SKM-1 (cell line): ENCODE results near the gene CDH23.

Source experiments
- DNase-seq: peaks from one replicate; lab custom pipeline; 2025; ENCODE audit not compliant: unreplicated experiment; lab: John Stamatoyannopoulos, UW

CDH23 gene

DNA sequence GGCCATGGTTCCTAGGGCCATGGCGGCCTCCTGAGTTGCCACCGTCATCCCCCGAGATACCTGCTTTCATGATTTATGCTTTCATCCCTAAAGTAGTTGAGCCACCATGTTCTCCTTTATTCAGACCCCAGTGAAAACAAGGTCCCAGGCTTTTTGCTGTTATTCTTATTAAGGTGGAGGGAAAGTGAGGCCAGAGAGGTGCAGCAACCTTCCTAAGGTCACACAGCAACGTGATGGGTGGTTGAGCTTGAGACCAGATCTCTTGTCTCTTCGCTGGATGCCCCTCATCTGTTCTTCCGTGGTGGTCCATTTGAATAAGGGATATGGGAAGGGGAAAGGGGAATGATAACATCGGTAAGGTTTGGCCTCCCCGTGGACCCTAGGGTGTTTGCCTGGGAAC is 180.6 kb downstream of the CDH23 start:
- no peak for DNase-seq

DNA sequence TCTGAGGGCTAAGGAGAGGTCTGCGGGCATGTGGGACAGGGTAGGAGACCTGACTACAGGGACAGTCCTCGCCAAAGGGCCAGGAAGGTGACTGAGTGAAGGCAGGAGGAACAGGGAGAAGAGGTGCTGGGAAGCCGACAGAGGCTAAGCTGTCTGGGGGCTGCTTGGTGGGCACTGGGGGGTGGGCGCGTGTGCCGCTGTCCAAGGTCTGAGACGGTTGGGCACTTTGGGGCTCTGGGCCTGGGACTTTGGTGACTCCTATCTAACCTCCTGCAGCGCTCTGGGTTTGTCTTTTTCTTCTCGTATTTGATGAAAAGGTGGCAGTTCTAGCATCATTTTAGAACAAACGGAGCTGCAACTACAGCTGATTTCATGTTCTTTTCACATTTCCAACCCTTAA is 181.3 kb downstream of the CDH23 start:
- no peak for DNase-seq

DNA sequence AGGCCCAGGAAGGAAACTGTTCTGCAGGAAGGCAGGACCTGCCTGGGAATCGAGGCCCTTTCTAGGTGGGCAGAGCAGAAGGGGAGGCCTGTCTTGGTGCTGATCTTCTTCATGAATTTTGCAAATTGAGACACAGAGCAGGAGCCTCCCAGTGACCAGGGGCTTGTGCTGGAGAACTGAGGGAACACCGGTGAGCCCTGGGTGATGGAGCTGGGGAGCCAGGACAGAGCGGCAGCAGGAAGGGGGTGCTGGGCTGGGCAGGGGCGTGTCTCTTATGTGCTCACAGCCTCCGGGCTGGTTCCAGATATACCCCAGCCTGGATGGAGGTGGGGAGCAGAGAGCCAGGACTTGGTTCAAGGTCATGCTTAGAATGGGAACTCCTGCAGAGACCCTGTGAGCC is 182.9 kb downstream of the CDH23 start:
- DNase-seq: no peak

DNA sequence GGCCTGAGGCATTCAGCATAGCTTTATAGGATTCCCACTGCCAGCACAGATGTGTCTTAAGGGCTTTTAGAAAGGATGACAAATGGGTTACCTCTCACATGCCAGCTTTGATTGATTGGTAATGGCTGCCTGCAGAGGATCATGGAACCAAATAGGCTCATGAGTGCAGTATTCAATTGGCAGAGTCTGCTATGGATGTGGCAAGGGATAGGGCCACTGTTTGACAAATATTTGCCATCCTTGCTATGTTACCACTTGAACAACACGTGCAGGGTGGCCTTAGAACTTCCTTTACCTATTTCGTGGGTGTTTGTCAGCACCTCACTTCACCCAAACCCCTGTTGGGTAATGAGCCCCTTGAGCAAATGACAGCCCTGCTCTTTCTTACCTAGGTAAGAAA is 183.7 kb downstream of the CDH23 start:
- DNase-seq: no peak

DNA sequence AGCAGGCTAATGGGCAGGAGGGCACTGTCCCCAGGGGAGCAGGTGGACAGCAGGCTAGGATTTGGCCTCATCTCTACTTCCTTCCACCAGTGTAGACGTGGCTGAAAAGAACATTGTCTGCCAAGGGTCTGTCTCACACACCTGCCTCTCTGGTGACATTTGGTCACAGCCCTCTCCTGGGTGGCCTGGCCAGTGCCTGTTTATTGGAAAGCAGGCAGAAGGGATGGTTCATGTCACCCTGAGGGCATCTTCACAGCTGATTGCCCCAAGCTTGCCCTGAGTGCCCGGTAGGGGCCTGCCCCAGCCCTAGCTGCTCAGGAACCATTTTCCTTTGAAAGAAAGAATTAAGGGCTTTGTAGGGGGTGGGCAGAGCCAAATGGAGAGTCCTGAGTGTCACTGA is 184.2 kb downstream of the CDH23 start:
- DNase-seq: no peak

DNA sequence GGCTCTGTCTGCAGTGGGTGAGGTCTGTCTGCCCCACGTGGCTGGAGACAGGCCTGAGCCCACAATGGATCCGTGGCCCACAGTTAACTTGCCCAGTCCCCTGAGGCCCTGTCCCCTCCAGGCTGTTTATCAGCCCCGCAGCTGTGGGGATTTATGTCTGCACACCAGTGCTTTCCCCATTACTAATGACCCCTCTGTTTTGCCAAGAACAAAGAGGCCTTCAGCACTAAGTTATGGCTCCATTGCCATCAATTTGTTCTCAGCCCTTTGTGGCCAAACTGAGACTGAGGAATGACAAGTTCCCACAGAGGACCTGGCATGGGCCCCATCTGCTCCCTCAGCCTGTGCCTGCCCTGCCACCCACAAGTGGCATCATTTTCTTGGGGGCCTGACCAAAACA is 184.7 kb downstream of the CDH23 start:
- no peak for DNase-seq

DNA sequence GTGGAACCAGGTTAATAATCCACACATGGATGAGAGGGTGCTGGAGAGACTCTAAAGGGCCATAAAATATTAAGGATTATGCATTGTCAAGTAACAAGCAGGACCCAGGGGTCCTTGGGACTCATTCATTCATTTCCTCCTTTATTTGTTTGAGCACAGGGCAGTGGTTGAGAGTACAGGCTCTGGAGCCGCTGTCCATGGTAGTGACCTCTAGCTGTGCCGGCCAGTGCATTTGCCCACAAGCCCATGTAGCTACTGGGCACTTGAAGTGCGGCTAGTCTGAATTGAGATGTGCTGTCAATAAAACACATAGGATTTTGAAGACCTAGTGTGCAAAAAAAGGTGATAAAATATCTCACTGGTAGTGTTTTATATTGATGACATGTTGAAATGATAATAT is 185.3 kb downstream of the CDH23 start:
- no peak for DNase-seq

DNA sequence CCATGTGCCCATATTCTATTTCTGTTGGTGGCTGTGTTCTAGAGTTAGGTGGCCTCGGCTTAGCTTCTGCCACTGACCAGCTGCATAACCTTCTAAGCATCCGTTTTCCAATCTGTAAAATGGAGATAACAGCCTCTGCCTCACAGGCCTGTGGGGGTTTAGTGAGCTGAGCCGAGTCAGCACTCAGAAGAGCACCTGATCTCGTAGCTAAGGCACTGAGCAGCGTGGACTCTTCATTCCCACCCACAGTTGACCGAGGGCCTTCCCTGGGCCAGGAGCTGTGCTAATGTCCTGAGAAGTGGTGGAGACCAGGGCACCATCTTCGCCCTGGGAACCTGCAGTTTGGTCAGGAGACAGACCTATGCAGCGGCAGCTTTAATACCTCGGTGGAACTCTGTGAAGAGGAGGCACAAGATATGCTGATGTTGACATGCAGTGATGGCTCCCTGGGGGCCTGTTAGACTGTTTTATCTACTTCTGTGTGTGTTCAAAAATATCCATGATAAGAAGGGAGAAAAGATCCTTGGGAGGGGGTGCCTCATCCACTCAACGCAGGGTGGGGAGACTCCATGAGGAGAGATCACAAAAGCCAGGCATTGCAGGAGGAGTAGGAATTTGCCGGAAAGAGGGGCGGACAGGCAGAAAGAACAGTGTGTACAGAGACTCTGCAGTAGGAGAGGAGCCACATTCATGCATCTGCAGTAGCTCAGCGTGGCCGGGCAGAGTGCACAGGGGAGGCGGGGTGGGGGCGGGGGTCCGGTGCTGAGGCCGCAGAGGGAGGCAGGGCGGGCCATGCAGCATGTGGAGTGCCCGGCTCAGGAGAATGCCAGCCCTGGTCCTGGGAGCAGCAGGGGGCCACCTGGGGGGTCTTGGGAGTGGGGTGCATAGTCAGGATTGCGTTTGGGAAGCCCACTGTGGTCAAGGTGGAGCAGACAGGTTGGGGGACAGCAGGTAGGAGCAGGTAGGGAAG is 186.1 kb downstream of the CDH23 start:
- DNase-seq: no peak

DNA sequence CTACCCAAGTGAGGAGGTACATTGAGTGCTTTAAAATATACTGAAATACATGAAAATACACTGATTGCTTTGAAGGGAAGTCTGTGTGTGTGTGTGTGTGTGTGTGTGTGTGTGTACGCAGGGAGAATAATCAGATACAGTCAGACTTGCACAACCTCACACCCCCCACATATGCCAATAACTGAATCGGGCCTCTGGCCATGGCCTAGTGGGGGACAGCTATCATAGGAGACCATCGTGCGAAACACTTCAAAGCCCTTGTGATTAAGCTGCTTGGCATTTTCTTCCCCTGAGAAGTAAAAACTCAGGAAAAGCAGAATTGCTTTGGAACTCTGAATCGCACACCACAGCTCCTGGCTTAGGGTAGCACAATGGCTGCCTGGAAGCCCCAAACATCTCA is 187.7 kb downstream of the CDH23 start:
- no peak for DNase-seq

DNA sequence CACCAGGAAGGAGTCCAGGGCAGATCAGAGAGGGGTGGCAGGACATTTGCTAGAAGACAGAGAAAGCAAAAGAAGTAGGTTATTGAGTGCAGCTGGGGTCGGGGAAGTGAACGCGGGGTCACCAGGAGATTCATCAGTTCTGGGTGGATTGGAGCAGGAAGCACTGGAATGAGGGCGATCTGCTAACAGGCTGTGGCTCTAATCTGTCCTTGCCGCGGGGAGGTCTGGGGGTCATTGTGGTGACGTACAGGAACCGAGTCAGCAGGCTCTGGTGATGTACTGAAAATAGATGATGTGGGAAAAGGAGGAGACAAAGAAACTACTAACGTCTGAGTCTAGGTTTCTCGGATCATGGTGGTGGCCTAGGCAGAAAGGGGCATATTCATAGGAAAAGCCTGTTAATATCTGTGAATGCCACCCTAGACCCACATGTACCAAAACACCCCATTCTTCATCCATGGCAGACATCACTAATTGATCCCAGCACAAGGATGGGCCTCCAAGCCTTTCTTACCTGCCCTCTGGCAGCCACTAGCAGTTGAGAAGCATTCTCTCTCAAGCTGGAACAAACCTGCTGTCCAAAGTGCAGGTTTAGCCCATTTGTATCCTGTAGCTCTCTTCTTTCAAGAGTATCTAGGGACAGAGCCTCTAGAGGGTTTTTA is 188.3 kb downstream of the CDH23 start:
- no peak for DNase-seq

DNA sequence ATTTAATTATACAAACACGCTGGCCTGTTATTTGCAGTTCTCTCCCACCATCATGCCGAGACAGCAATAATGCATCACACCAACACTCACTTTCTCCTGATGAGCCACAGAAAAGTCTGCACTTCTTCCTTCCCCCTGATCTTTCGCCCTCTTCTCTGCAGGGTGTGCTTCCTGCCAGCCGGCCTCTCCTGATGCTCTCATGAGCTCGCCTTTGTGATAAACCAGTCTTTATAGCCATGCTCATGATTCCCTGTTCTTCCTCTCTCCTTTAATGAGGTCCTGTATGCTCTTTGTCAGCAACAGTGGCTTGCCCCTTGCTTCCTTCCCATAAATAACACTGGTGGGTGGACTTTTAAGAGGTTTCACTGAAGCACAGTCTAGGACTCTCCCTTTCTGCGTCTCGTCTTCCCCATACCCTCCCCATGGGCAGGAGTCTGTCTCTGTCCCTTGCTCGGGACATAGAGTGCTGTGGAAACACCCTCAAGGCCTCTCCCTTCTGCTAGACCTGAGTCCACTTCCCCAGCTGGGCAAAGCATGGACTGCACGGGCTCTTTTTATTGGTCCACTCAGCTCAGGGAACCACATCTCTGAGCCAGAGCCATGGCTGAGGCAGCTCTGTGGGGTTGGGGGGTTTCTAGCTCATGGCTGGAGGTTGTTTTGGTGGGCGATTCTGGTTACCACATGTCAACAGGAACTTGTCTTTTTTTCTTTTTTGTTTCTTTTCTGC is 189.0 kb downstream of the CDH23 start:
- DNase-seq: no peak

DNA sequence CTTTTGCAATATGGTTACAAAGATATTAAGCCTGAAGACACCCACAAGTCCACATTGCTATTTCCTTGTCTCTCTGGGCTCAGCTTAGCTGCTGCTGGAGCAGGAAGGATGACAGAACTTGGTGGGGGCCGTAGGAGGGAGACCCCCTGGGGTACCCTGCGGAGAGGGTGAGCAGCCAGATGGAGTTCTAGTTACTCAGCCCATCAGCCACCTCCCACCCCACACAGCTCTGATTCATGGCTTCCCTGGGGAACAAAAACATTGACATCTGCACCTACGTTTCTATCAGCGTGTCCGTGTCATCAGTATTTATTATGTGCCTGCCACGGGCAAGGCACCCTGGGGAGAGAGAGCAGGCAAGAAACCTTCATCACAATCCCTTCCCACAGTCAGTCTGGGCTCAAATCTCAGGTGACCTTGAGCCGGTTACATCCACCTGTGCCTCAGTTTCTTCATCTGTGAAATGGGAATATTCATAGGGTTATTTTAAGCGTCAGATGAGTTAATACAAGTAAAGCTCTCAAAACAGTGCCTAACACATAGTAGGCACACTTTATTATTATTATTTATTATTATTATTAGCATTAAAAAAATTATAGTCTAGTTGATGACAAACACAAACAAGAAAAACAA is 191.3 kb downstream of the CDH23 start:
- no peak for DNase-seq

DNA sequence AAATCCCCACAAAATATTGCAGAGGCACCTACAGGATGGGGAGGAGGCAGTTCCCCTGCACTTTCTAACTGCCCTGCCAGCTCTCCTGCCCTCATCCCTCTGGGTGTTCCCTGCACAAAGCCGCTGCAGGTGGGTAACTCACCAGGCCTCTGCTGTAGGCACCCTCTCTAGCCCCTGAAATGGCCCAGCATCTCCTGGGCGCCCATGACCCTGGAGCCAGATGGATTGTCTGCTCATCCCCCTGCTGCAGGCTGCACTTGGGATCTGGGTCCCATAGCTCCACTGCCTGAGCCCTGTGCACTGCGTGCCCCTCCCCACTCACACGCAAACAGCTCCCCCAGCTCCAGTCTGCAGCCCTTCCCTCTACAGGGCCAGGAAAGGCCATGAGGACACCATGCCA is 192.0 kb downstream of the CDH23 start:
- no peak for DNase-seq

DNA sequence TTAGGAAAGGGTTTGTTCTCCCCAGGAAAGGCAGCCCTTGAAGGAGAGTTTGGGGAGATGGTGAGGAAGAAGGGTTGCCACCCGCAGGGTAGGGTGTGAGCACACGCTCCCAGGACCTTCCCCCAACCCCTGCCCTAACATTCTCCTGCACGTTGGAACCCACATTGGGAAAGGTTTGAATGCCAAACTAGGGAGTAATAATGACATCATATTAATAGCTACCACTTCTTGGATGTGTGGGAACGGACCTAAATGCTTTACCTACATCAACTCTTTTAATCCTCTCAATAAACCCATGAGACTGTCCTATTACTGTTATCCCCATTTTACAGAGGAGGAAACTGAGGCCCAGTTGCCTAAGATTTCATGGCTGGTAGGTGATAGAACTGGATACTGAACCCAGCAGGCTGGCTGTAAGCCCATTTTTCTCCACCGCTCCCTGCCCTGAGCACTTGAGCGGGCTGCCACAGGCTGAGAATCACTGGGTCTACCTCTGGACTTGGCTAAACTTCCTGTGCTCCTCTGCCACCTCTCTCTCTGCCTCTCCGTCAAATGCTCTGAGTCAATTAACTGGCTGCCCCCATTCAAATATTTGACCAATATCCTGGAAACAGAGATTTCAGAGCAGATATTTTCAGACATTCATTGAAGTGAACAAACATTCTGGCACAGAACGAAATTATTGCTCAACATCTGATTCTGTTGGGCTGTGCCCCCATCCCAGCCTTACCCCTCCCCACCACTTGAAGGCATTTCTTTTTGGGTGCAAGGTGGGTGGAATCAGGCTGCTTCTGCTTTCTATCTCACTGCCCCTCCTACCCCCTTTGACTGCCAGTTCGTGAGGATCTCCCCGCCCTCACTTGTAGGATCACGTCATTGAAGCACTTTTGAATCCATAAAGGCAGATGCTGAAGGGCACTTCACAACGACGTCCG is 193.2 kb downstream of the CDH23 start:
- no peak for DNase-seq

DNA sequence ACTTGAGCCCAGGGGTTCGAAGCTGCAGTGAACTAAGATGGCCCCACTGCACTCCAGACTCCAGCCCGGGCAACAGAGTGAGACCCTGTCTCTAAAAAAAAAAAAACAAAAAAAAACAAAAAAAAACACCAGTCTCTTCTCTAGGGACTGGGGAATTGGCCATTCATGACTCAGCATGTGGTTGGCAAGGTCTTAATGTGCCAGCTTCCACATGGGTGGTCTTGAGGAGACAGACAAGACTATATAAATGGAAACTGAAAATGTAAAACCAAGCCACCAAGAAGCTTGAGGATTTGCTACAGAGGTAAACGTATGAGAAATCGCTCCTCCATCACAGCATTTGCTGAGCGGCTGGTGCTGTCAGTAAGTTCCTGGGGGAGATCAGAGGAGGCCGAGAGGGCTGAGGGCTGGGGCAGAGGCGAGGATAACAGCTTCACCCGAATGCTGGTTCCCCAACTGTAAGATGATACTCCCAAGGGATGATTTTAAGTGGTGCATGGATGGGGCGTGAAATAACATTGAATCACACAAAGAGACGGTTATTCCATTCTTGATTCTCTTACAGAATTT is 194.1 kb downstream of the CDH23 start:
- DNase-seq: no peak

DNA sequence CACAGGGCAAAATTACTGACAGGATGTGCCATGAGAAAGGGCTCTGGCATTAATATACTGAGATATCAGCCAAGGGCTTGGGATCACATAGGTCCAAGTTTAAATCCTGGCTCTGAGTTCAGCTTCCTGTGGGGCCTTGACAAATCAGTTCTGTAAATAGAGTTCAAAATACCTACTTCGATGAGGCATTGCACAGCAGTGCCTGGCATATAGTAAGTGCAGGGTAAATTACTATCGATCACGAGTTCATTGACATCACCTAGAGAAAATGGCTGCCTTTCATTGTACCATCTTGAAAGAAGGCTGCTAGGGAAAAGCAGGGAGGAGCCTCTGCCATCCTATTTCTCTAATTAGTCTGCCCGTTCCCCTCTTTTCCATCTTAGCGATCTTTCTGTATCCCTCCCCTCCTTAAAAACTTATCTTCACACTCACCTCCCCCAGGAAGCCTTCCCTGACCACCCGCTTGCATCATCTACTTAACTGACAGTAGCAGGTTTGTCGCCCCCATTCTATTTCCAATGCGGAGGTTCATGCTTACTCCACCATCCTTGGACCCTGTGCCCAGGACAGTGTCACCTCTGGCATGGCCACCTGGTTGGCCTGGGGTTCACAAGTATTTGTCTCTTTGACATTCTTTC is 198.3 kb downstream of the CDH23 start:
- no peak for DNase-seq

DNA sequence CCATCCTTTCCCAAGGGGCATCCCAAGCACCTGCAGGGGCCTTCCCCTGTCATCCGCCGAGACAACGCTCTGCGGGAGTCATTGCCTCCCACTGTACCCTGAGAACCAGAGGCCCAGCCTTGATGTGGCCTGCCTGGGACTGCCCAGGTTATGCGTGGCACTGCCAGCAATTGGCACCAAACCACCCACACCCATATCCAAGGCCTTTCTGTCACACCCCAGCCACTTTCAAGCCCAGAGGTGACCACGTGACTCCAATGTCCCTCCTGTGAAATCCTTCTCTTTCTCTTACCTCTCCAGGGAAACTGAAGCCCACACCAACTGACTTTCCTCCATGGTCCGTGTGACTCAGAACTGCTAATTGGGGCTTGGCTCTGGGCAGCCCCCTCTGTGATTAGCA is 198.9 kb downstream of the CDH23 start:
- no peak for DNase-seq

DNA sequence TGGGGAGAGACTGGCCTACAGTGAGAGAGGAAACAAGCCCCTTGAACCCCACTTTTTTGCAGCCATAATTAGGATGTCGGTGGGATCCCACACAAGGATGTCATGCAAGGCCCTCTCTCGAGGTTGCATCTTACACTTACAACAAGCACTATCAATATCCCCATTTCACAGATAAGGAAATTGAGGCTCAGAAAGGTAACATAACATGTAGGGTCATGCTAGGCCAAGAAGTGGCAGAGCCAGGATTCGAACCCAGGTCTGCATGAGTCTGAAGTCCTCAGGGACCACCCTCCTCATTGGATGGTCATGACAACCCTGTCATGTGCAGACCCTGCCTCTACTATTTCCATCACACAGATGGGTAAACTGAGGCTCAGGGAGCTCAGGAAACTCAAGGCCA is 199.4 kb downstream of the CDH23 start:
- no peak for DNase-seq

DNA sequence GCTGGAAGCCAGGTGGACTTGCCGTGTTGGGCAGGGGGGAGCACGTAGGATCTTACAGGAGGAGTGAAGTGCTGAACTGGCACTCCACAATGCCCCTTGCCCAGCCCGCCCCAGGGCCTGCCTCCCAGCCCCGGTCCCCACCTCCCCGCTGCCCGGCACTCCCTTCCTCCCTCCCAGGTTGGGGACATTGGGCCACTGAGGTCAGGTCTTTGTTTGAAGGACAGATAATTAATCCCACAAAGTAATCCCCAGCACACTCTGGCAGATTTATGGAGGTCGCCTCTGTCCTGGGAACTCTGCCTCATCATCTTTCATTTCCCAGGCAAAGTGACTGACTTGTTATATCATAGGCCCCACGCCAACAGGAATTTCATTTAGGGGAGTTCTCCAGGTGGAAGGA is 200.0 kb downstream of the CDH23 start:
- DNase-seq: no peak
